ENCODE data around the gene NBPF20. TPM values are rescaled to one million over a fixed set of nuclear protein-coding genes. Genes with fewer than 3 reads are reported as not detected.

Gene NBPF20
- total RNA-seq, 4 donors from 2014 or later: 1.6 to 3.5 (median 2.8) TPM

Other genes starting within 250 kb of the NBPF20 start
- not detected for gene PPIAL4D, start 183.4 kb downstream of the NBPF20 start, total RNA-seq
- 10 to 100 TPM; 17.7 to 42.8 (median 34.8) TPM for gene GPR89A, start 182.4 kb upstream of the NBPF20 start, total RNA-seq